ENCODE measurements around the gene KRTCAP2.

KRTCAP2 gene

GRCh38 chr1:155188268-155188667 is 15.2 kb upstream of the KRTCAP2 start:
- H3K36me3 ChIP-seq (ENCODE audit: control insufficient read depth in 1 of 2, insufficient read depth in 2 of 2, low read length in 2 of 2): no peaks in the 10 kb centered on the region
- no peak overlapping the region for H3K4me3 ChIP-seq (ENCODE audit: low read depth in 1 of 2, low read length in 2 of 2)
- H3K4me1 ChIP-seq (ENCODE audit: control insufficient read depth in 1 of 2, insufficient read depth in 2 of 2, low read length in 2 of 2): peaks cover 0 to 3% of the 10 kb centered on the region in 2 donors
- no peaks in the 10 kb centered on the region for H3K27me3 ChIP-seq (ENCODE audit: low read depth, low read length)
- H3K9me3 ChIP-seq (ENCODE audit: control insufficient read depth in 1 of 2, low read length in 2 of 2): no peaks in the 10 kb centered on the region
- no peak overlapping the region for H3K27ac ChIP-seq (ENCODE audit: low read length)

DNA sequence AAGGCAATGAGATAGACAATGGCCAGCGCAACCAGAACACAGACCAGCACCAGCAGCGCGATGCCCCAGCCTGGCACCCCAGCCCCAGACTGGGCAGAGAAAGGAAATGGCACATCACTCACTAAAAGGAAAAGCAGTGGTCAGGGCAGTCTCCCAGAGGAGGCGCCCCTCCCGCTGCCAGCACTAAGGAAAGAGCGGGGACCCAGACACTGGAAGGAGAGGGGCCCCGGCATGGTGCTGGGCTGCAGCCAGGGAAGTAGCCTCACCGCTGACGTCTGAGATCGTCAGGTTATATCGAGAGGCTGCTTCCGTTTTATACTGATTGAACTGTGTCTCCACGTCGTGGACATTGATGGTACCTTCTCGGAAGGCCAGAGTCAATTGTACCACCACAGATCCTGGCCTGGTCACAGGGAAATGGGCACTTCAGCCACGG is 14.4 kb upstream of the KRTCAP2 start:
- H3K9me3 ChIP-seq (ENCODE audit: control insufficient read depth in 1 of 2, low read length in 2 of 2): no peaks in the 10 kb centered on the region
- H3K36me3 ChIP-seq (ENCODE audit: control insufficient read depth in 1 of 2, insufficient read depth in 2 of 2, low read length in 2 of 2): no peaks in the 10 kb centered on the region
- no peak overlapping the region for H3K27ac ChIP-seq (ENCODE audit: low read length)
- no peak overlapping the region for H3K4me3 ChIP-seq (ENCODE audit: low read depth in 1 of 2, low read length in 2 of 2)
- no peaks in the 10 kb centered on the region for H3K27me3 ChIP-seq (ENCODE audit: low read depth, low read length)
- H3K4me1 ChIP-seq (ENCODE audit: control insufficient read depth in 1 of 2, insufficient read depth in 2 of 2, low read length in 2 of 2): no peaks in the 10 kb centered on the region

GRCh38 chr1:155186794-155187455 is 13.8 kb upstream of the KRTCAP2 start:
- peak overlapping the region; percentile 23 for H3K27ac ChIP-seq (ENCODE audit: low read length)
- no peaks in the 10 kb centered on the region for H3K36me3 ChIP-seq (ENCODE audit: control insufficient read depth in 1 of 2, insufficient read depth in 2 of 2, low read length in 2 of 2)
- H3K27me3 ChIP-seq (ENCODE audit: low read depth, low read length): no peaks in the 10 kb centered on the region
- no peaks in the 10 kb centered on the region for H3K4me1 ChIP-seq (ENCODE audit: control insufficient read depth in 1 of 2, insufficient read depth in 2 of 2, low read length in 2 of 2)
- H3K4me3 ChIP-seq (ENCODE audit: low read depth in 1 of 2, low read length in 2 of 2): no peak overlapping the region
- H3K9me3 ChIP-seq (ENCODE audit: control insufficient read depth in 1 of 2, low read length in 2 of 2): no peaks in the 10 kb centered on the region

GRCh38 chr1:155186067-155186793 is 13.1 kb upstream of the KRTCAP2 start:
- Histone ChIP-seq H3K4me3 (ENCODE audit: low read depth in 1 of 2, low read length in 2 of 2) (no peak overlapping the region), H3K9me3 (ENCODE audit: control insufficient read depth in 1 of 2, low read length in 2 of 2) (no peaks in the 10 kb centered on the region), H3K27ac (ENCODE audit: low read length) (no peak overlapping the region), H3K27me3 (ENCODE audit: low read depth, low read length) (no peaks in the 10 kb centered on the region), H3K4me1 (ENCODE audit: control insufficient read depth in 1 of 2, insufficient read depth in 2 of 2, low read length in 2 of 2) (no peaks in the 10 kb centered on the region), H3K36me3 (ENCODE audit: control insufficient read depth in 1 of 2, insufficient read depth in 2 of 2, low read length in 2 of 2) (no peaks in the 10 kb centered on the region)

GRCh38 chr1:155185783-155186066 is 12.6 kb upstream of the KRTCAP2 start:
- no peaks in the 10 kb centered on the region for H3K4me1 ChIP-seq (ENCODE audit: control insufficient read depth in 1 of 2, insufficient read depth in 2 of 2, low read length in 2 of 2)
- no peaks in the 10 kb centered on the region for H3K36me3 ChIP-seq (ENCODE audit: control insufficient read depth in 1 of 2, insufficient read depth in 2 of 2, low read length in 2 of 2)
- no peaks in the 10 kb centered on the region for H3K27me3 ChIP-seq (ENCODE audit: low read depth, low read length)
- H3K4me3 ChIP-seq (ENCODE audit: low read depth in 1 of 2, low read length in 2 of 2): no peak overlapping the region
- H3K27ac ChIP-seq (ENCODE audit: low read length): no peak overlapping the region
- no peaks in the 10 kb centered on the region for H3K9me3 ChIP-seq (ENCODE audit: control insufficient read depth in 1 of 2, low read length in 2 of 2)

DNA sequence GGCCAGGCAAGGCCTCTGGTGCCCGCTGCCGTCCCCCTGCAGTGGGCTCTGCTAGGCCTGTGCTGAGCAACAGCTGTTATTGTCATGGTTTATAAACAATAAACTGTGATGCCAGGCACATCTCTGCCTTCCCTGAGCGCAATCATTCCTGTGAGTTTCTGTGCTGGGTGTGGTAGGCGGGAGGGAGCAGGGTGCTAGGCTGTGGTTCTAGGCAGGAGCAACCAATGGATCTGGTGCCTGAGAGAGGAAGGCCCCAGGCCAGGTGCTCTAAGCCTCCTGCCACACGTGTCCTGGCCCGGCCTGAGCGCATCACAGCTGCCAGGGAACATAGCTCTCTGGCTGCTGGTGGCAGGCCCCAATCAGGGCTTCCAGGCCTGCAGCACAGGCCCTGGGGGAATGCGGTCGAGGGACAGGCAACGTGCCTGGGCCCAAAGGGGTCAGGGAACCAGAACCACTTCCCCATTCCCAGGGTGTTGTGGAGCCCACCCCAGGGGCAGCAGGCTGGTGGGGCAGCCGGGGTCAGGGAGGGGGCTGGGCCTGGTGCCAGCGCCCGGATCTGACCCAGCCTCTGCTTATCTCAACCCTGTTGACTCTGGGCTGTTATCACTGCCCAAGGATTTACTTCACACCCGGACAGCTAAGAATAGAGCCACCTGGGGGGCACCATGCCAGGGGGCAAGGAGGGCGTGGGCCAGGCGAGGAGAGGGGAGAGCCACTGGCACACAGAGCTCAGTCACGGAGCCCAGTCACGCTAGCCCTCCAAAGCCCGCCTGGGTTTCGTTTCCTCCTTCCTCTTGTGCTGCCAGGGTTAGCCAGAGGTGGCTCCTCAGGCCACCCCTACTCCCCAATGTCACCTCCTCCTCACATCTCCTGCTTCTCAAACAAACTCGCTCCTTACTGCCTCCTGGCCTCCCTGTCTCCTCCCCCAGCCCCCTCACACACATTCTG is 12.0 kb upstream of the KRTCAP2 start:
- H3K9me3 ChIP-seq (ENCODE audit: control insufficient read depth in 1 of 2, low read length in 2 of 2): no peaks in the 10 kb centered on the region
- no peak overlapping the region for H3K4me3 ChIP-seq (ENCODE audit: low read depth in 1 of 2, low read length in 2 of 2)
- no peaks in the 10 kb centered on the region for H3K36me3 ChIP-seq (ENCODE audit: control insufficient read depth in 1 of 2, insufficient read depth in 2 of 2, low read length in 2 of 2)
- H3K27ac ChIP-seq (ENCODE audit: low read length): no peak overlapping the region
- H3K4me1 ChIP-seq (ENCODE audit: control insufficient read depth in 1 of 2, insufficient read depth in 2 of 2, low read length in 2 of 2): no peaks in the 10 kb centered on the region
- no peaks in the 10 kb centered on the region for H3K27me3 ChIP-seq (ENCODE audit: low read depth, low read length)

GRCh38 chr1:155184351-155184811 is 11.3 kb upstream of the KRTCAP2 start:
- no peaks in the 10 kb centered on the region for H3K27me3 ChIP-seq (ENCODE audit: low read depth, low read length)
- H3K36me3 ChIP-seq (ENCODE audit: control insufficient read depth in 1 of 2, insufficient read depth in 2 of 2, low read length in 2 of 2): no peaks in the 10 kb centered on the region
- no peak overlapping the region for H3K27ac ChIP-seq (ENCODE audit: low read length)
- no peaks in the 10 kb centered on the region for H3K4me1 ChIP-seq (ENCODE audit: control insufficient read depth in 1 of 2, insufficient read depth in 2 of 2, low read length in 2 of 2)
- H3K4me3 ChIP-seq (ENCODE audit: low read depth in 1 of 2, low read length in 2 of 2): no peak overlapping the region
- H3K9me3 ChIP-seq (ENCODE audit: control insufficient read depth in 1 of 2, low read length in 2 of 2): no peaks in the 10 kb centered on the region

DNA sequence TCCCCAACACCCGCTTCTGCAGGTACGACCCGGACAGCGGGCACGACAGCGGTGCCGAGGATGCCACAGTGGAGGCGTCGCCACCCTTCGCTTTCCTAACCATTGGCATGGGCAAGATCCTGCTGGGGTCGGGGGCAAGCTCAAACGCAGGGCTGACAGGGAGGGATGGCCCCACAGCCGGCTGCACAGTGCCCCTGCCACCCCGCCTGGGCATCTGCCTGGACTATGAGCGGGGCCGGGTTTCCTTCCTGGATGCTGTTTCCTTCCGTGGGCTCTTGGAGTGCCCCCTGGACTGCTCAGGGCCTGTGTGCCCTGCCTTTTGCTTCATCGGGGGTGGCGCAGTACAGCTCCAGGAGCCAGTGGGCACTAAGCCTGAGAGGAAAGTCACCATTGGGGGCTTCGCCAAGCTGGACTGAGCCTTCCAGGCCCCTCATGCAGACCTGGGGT is 10.7 kb upstream of the KRTCAP2 start:
- Histone ChIP-seq H3K9me3 (ENCODE audit: control insufficient read depth in 1 of 2, low read length in 2 of 2) (no peaks in the 10 kb centered on the region), H3K4me3 (ENCODE audit: low read depth in 1 of 2, low read length in 2 of 2) (no peak overlapping the region), H3K36me3 (ENCODE audit: control insufficient read depth in 1 of 2, insufficient read depth in 2 of 2, low read length in 2 of 2) (no peaks in the 10 kb centered on the region), H3K4me1 (ENCODE audit: control insufficient read depth in 1 of 2, insufficient read depth in 2 of 2, low read length in 2 of 2) (no peaks in the 10 kb centered on the region), H3K27me3 (ENCODE audit: low read depth, low read length) (no peaks in the 10 kb centered on the region), H3K27ac (ENCODE audit: low read length) (no peak overlapping the region)

GRCh38 chr1:155182052-155182550 is 9.0 kb upstream of the KRTCAP2 start:
- Histone ChIP-seq H3K9me3 (ENCODE audit: control insufficient read depth in 1 of 2, low read length in 2 of 2) (no peaks in the 10 kb centered on the region), H3K4me1 (ENCODE audit: control insufficient read depth in 1 of 2, insufficient read depth in 2 of 2, low read length in 2 of 2) (no peaks in the 10 kb centered on the region), H3K36me3 (ENCODE audit: control insufficient read depth in 1 of 2, insufficient read depth in 2 of 2, low read length in 2 of 2) (no peaks in the 10 kb centered on the region), H3K27me3 (ENCODE audit: low read depth, low read length) (no peaks in the 10 kb centered on the region), H3K27ac (ENCODE audit: low read length) (no peak overlapping the region), H3K4me3 (ENCODE audit: low read depth in 1 of 2, low read length in 2 of 2) (no peak overlapping the region)

DNA sequence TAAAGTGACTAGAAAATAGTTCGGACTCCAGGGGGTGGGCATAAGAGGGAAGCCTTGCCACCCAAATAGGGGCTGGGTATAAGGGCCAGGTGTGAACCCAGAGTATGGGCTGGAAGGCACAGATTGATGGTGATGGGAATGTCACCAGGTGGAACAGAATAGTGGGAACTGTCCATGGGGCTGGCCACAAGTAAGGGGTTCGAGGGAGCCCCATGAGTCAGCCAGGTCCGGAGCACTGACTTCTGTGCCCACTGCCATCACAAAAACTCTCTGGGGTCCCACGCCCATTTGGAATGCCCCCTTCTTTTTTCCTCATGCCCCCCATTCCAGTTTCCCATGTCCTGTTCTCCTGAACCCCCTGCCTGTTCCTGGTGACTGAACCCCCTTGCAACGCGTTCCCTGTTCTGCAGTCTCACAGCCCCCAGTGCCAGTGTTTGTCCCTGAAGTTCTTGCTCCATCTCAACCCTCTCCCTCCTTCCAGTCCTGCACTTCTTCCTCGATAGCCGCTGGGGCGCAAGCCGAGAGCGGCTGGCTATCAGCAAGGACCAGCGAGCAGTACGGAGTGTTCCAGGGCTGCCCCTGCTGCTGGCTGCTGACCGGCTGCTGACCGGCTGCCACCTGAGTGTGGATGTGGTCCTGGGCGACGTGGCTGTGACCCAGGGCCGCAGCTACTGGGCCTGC is 8.4 kb upstream of the KRTCAP2 start:
- Histone ChIP-seq H3K4me1 (ENCODE audit: control insufficient read depth in 1 of 2, insufficient read depth in 2 of 2, low read length in 2 of 2) (no peaks in the 10 kb centered on the region), H3K4me3 (ENCODE audit: low read depth in 1 of 2, low read length in 2 of 2) (no peak overlapping the region)

More for the DNA sequence above, 8.4 kb upstream of the KRTCAP2 start:
- H3K9me3 ChIP-seq (ENCODE audit: control insufficient read depth in 1 of 2, low read length in 2 of 2): no peaks in the 10 kb centered on the region
- H3K36me3 ChIP-seq (ENCODE audit: control insufficient read depth in 1 of 2, insufficient read depth in 2 of 2, low read length in 2 of 2): no peaks in the 10 kb centered on the region
- no peaks in the 10 kb centered on the region for H3K27me3 ChIP-seq (ENCODE audit: low read depth, low read length)
- no peak overlapping the region for H3K27ac ChIP-seq (ENCODE audit: low read length)

Measured in muscle layer of duodenum (tissue), 2 donors.